ENCODE data around the gene SLC22A9. TPM values are rescaled to one million over a fixed set of nuclear protein-coding genes. Genes with fewer than 3 reads are reported as not detected.

SLC22A9 gene
- total RNA-seq, 1 experiment from 2014 or later = not detected

DNA sequence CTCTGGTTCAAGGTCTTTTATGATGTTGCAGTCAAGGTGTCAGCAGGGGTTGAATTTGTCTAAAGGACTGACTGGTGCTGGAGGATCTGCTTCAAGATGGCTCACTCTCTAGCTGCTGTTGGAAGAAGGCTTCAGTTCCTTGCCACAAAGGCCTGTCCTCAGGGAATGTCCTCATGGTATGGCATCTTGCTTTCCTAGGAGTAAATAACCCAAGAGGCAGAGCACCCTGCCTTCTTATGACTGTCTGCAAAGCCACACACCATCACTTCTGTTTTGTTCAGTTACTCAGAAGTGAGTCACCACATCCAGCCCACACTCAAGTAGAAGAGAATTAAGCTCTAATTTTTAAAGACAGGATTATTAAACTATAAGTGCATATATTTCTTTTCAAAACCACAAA lies 76.1 kb downstream of the SLC22A9 start:
- DNase-seq = peak; percentile 58
- Histone ChIP-seq H3K27me3 (ENCODE audit: low read length) (peaks cover 22% of the 10 kb centered on the region), H3K4me2 (ENCODE audit: low read length) (no peak overlapping the region), H2AFZ (ENCODE audit: low read length) (no peak overlapping the region), H3K79me2 (ENCODE audit: low read length) (no peaks in the 10 kb centered on the region), H3K9me3 (ENCODE audit: low read length) (no peaks in the 10 kb centered on the region), H3K9ac (ENCODE audit: low read length) (no peak overlapping the region), H3F3A (ENCODE audit: low read length, unreplicated experiment) (no peaks in the 10 kb centered on the region), H3K4me1 (ENCODE audit: insufficient read depth, low read length) (no peaks in the 10 kb centered on the region), H3K36me3 (ENCODE audit: low read depth, low read length) (no peaks in the 10 kb centered on the region), H3K9me2 (replicated peaks; ENCODE audit: low read length) (no peaks in the 10 kb centered on the region), H3K27ac (ENCODE audit: low read length) (no peak overlapping the region), H4K20me1 (ENCODE audit: low read length) (no peaks in the 10 kb centered on the region), H3K4me3 (ENCODE audit: low read length) (no peak overlapping the region)
- peak; percentile 87 for ATAC-seq
- BruUV-seq (replicated peaks) = no TSS peak
- intact Hi-C loops (cut with micrococcal nuclease) = no loop called here
- TF ChIP-seq, protein P1, sequence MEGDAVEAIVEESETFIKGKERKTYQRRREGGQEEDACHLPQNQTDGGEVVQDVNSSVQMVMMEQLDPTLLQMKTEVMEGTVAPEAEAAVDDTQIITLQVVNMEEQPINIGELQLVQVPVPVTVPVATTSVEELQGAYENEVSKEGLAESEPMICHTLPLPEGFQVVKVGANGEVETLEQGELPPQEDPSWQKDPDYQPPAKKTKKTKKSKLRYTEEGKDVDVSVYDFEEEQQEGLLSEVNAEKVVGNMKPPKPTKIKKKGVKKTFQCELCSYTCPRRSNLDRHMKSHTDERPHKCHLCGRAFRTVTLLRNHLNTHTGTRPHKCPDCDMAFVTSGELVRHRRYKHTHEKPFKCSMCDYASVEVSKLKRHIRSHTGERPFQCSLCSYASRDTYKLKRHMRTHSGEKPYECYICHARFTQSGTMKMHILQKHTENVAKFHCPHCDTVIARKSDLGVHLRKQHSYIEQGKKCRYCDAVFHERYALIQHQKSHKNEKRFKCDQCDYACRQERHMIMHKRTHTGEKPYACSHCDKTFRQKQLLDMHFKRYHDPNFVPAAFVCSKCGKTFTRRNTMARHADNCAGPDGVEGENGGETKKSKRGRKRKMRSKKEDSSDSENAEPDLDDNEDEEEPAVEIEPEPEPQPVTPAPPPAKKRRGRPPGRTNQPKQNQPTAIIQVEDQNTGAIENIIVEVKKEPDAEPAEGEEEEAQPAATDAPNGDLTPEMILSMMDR (conservative IDR thresholded peaks at IDR 0.05; ENCODE audit: low read depth, low read length) = no peak
- TF ChIP-seq EZH2 (IDR thresholded peaks at IDR 0.05; ENCODE audit: low read length, unreplicated experiment) = no peak
- no peak for TF ChIP-seq EZH2phosphoT487 (IDR thresholded peaks at IDR 0.05; ENCODE audit: borderline replicate concordance, low read length)
- ChIA-PET CTCF (interaction anchor here (0.8 kb wide), 1 partner anchor 142 kb away, joined by 3 read pairs; no protein-coding TSS in a partner anchor), POLR2A (ENCODE audit: unreplicated experiment) (no interaction called here)

DNA sequence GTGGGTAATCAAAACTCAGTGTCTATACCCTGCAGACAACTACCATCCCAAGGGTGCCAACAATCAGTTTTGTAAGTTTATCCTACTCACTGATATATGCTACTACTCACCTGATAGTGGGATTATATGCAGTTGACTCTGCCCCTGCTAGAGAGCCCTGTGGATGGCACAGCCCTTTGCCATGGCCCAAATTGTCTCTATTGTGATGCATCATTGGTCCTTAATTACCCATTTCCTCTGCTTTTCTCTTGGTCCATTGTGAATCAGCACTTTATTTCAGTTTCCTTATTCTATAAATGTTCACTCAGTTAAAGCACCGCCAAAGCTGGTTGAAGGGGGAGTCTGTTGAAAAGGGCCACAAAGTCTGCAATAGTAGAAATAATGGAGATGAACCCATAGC lies 79.1 kb downstream of the SLC22A9 start:
- H3K4me3 ChIP-seq (ENCODE audit: low read length) = no peak overlapping the region
- POLR2A ChIA-PET (ENCODE audit: unreplicated experiment) = no interaction called here
- BruUV-seq (replicated peaks) = no TSS peak

DNA sequence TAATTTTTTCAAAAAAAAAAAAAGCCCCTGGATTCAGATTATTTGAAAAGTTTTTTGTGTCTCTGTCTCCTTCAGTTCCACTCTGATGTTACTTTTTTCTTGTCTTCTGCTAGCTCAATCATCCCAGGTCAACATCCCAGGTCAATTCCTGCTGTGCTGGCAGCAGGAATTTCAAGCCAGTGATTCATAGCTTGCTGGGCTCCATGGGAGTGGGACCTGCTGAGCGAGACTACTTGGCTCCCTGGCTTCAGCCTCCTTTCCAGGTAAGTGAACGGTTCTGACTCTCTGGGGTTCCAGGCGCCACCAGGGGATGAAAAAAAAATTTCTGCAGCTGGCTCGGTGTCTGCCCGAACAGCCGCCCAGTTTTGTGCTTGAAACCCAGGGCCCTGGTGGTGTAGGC lies 90.0 kb downstream of the SLC22A9 start:
- no peaks in the 10 kb centered on the region for H3K36me3 ChIP-seq (ENCODE audit: low read depth, low read length)
- no peak overlapping the region for H3K4me2 ChIP-seq (ENCODE audit: low read length)
- H3K27ac ChIP-seq (ENCODE audit: low read length) = no peak overlapping the region
- no peaks in the 10 kb centered on the region for H3K9me3 ChIP-seq (ENCODE audit: low read length)
- H3F3A ChIP-seq (ENCODE audit: low read length, unreplicated experiment) = no peaks in the 10 kb centered on the region
- no peak overlapping the region for H3K4me3 ChIP-seq (ENCODE audit: low read length)
- no peak overlapping the region for H2AFZ ChIP-seq (ENCODE audit: low read length)
- ATAC-seq (no peak), DNase-seq (peak; percentile 52)
- no peaks in the 10 kb centered on the region for H3K9me2 ChIP-seq (replicated peaks; ENCODE audit: low read length)
- no peaks in the 10 kb centered on the region for H3K79me2 ChIP-seq (ENCODE audit: low read length)
- ChIA-PET POLR2A (ENCODE audit: unreplicated experiment) (no interaction called here), CTCF (no interaction called here)
- TF ChIP-seq EZH2phosphoT487 (IDR thresholded peaks at IDR 0.05; ENCODE audit: borderline replicate concordance, low read length) (no peak), EZH2 (IDR thresholded peaks at IDR 0.05; ENCODE audit: low read length, unreplicated experiment) (no peak)
- TF ChIP-seq, protein P1 (conservative IDR thresholded peaks at IDR 0.05; ENCODE audit: low read depth, low read length) = no peak
- BruUV-seq (replicated peaks) = no TSS peak
- intact Hi-C loops (cut with micrococcal nuclease) = no loop called here
- no peak overlapping the region for H3K9ac ChIP-seq (ENCODE audit: low read length)
- peaks cover 52% of the 10 kb centered on the region for H3K27me3 ChIP-seq (ENCODE audit: low read length)
- no peaks in the 10 kb centered on the region for H3K4me1 ChIP-seq (ENCODE audit: insufficient read depth, low read length)
- H4K20me1 ChIP-seq (ENCODE audit: low read length) = no peaks in the 10 kb centered on the region

More for the DNA sequence above, 79.1 kb downstream of the SLC22A9 start:
- Histone ChIP-seq H3K79me2 (ENCODE audit: low read length) (no peaks in the 10 kb centered on the region), H3K27me3 (ENCODE audit: low read length) (peaks cover 28% of the 10 kb centered on the region), H3K36me3 (ENCODE audit: low read depth, low read length) (no peaks in the 10 kb centered on the region), H4K20me1 (ENCODE audit: low read length) (no peaks in the 10 kb centered on the region), H3K9me2 (replicated peaks; ENCODE audit: low read length) (no peaks in the 10 kb centered on the region), H2AFZ (ENCODE audit: low read length) (no peak overlapping the region), H3K9me3 (ENCODE audit: low read length) (no peaks in the 10 kb centered on the region), H3K4me2 (ENCODE audit: low read length) (no peak overlapping the region), H3K4me1 (ENCODE audit: insufficient read depth, low read length) (no peaks in the 10 kb centered on the region), H3F3A (ENCODE audit: low read length, unreplicated experiment) (no peaks in the 10 kb centered on the region), H3K9ac (ENCODE audit: low read length) (no peak overlapping the region), H3K27ac (ENCODE audit: low read length) (no peak overlapping the region)
- TF ChIP-seq EZH2phosphoT487 (IDR thresholded peaks at IDR 0.05; ENCODE audit: borderline replicate concordance, low read length) = no peak
- TF ChIP-seq, protein P1 (conservative IDR thresholded peaks at IDR 0.05; ENCODE audit: low read depth, low read length) = no peak
- no peak for TF ChIP-seq EZH2 (IDR thresholded peaks at IDR 0.05; ENCODE audit: low read length, unreplicated experiment)
- CTCF ChIA-PET = no interaction called here
- DNase-seq (no peak), ATAC-seq (no peak)
- intact Hi-C loops (cut with micrococcal nuclease) = no loop called here

Other genes with a start within 250 kb of the SLC22A9 start
- gene SLC22A24, start 225.6 kb upstream of the SLC22A9 start, total RNA-seq (2014; rRNA removed) = not detected in 2 replicates
- gene SLC22A25, start 126.2 kb upstream of the SLC22A9 start, total RNA-seq (2014; rRNA removed) = not detected in 2 replicates
- not detected in 2 replicates for gene PLAAT5, start 121.4 kb downstream of the SLC22A9 start, total RNA-seq (2014; rRNA removed)
- gene LGALS12, start 136.3 kb downstream of the SLC22A9 start, total RNA-seq (2014; rRNA removed) = 0.07 TPM in 1 of 2 replicates, not detected in the other
- 5.4 and 5.6 TPM in 2 replicates for gene PLAAT4, start 167.0 kb downstream of the SLC22A9 start, total RNA-seq (2014; rRNA removed)
- gene PLAAT2, start 193.6 kb downstream of the SLC22A9 start, total RNA-seq (2014; rRNA removed) = 3.0 and 5.6 TPM in 2 replicates
- gene PLAAT3, start 244.6 kb downstream of the SLC22A9 start, total RNA-seq (2014; rRNA removed) = 57.8 and 69.0 TPM in 2 replicates